Gastrocnemius medialis (tissue), 4 donors: ENCODE measurements around the gene UGP2.

Experiments
- CTCF ChIP-seq, 5 experiments: fragments of 450-650 bp in 3 of 5; fragments of 200-600 bp in 2 of 5; sonication (generic) in 2 of 5; IDR thresholded peaks in 4 of 5; conservative IDR thresholded peaks in 1 of 5; 1 replicate in 4 of 5; 2 replicates in 1 of 5; pipeline ENCODE4 v1.5.1; 2016 to 2019; ENCODE audit warnings: antibody characterized with exemption in 5 of 5, mild to moderate bottlenecking in 3 of 5, moderate library complexity in 3 of 5
- POLR2A ChIP-seq, 2 donors: fragments of 450-650 bp; IDR thresholded peaks; one replicate each; pipeline ENCODE4 v1.6.1; 2017; ENCODE audit warnings: antibody characterized with exemption in 2 of 2, mild to moderate bottlenecking in 2 of 2, moderate library complexity in 2 of 2

GRCh38 chr2:63881205-63881604, 39.5 kb downstream of the UGP2 start:
- no peak for TF ChIP-seq CTCF (IDR thresholded peaks at IDR 0.05 in 4 of 5, conservative IDR thresholded peaks at IDR 0.05 in 1 of 5)
- TF ChIP-seq POLR2A (IDR thresholded peaks at IDR 0.05) = no peak
